ENCODE results near the gene SLC17A5. TPM values are rescaled to one million over a fixed set of nuclear protein-coding genes. Genes with fewer than 3 reads are reported as not detected.
A peak's percentile ranks its signal among the peaks of the same experiment; 100 is the strongest.
"Not testable (repeated sequence)": the region's sequence is repeated elsewhere in the genome, so short reads cannot be mapped to it uniquely, and the experiment has no call there.

Gene SLC17A5, protein sequence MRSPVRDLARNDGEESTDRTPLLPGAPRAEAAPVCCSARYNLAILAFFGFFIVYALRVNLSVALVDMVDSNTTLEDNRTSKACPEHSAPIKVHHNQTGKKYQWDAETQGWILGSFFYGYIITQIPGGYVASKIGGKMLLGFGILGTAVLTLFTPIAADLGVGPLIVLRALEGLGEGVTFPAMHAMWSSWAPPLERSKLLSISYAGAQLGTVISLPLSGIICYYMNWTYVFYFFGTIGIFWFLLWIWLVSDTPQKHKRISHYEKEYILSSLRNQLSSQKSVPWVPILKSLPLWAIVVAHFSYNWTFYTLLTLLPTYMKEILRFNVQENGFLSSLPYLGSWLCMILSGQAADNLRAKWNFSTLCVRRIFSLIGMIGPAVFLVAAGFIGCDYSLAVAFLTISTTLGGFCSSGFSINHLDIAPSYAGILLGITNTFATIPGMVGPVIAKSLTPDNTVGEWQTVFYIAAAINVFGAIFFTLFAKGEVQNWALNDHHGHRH
- polyA plus RNA-seq (ENCODE audit: insufficient read depth in 1 of 5, insufficient read length in 5 of 5, low replicate concordance in 1 of 5) = 10 to 100 TPM in 4 of 5 donors, 1 to 10 TPM in 1; 8.8 to 10.5 (median 10.1) TPM
- long read RNA-seq, donor 1, partial matches to known transcripts = 0 of 3 reads
- long read RNA-seq, donor 1, other reads (novel, unspliced or antisense) = 0 of 3 reads
- long read RNA-seq, donor 2 = 0 reads
- long read RNA-seq, donor 3, partial matches to known transcripts = 0 of 1 reads
- long read RNA-seq, donor 3, other reads (novel, unspliced or antisense) = 0 of 1 reads
- long read RNA-seq, donor 4 = 0 reads
- long read RNA-seq, donor 5, partial matches to known transcripts = 0 of 2 reads
- long read RNA-seq, donor 5, other reads (novel, unspliced or antisense) = 0 of 2 reads
- long read RNA-seq, donor 6, partial matches to known transcripts = 0 of 2 reads
- long read RNA-seq, donor 6, other reads (novel, unspliced or antisense) = 0 of 2 reads
- long read RNA-seq, donor 7, partial matches to known transcripts = 0 of 1 reads
- long read RNA-seq, donor 7, other reads (novel, unspliced or antisense) = 0 of 1 reads
- long read RNA-seq, donor 8, partial matches to known transcripts = 0 of 1 reads
- long read RNA-seq, donor 8, other reads (novel, unspliced or antisense) = 0 of 1 reads

DNA sequence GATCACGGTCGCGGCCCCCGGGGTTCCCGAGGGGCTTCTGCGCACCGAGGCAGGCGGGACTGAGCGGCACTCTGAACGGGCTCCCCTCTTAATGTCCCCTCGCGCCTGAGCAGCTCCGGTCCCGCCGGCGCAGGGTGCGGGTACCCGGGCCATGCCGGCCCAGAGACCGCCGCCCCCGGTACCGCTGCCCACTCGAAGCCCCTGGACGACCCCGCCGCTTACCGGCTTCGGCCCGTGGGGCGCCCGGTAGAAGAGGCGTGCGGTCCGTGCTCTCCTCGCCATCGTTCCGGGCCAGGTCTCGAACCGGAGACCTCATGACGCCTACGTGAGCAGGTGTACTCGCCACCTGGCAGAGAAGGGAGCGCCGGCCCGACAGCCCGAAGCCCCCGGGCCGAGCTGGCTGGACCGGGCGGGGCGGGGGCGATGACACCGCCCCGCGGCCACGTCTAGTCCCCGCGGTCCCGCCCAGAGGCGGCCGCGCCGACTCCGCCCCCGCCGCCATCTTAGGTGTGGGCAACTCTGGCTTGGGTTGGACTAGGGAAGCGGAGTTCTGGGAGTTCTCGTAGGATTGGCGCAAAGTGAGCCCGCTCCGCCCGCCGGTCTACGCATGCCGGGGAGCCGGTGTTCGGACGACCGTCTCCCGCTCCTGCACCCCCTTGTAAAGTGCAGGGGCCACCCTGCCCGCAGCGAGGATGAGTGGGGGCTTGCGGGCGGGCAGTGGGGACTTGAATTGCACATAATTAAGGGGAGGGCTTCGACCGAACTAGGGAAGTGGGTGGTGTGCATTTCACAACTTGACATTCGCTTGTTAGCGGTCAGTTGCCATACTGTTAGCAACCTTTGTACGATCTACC, at the start of gene SLC17A5:
Gene SLC17A5, minus strand, starts transcription at position 422 of the 854 bp plus-strand sequence. Its CDS starts 106 bp downstream, at position 316.
- peak; percentile 90 for DNase-seq

DNA sequence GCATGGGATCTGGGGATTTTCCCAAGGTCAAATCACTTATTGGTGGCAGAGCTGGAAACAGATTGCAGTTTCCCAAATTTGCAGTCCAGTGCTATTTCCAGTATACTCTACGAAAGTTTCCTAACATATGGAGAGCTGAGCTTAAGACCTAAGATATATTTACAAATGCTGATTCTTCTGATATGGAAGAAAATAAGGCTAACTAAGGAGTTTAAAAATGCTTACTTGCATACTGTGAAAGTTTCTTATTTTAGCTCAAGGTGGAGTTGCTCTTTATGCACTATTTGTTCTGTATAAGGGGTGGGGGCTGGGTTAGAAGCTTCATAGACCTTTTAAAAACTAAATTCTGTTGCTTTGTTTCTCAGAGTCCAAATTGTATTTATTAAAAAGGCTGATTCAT, 49.7 kb upstream of the SLC17A5 start:
- DNase-seq = no peak

- DNase-seq = no peak
Observed at GRCh38 chr6:73702444-73702843, 48.7 kb upstream of the SLC17A5 start.

DNA sequence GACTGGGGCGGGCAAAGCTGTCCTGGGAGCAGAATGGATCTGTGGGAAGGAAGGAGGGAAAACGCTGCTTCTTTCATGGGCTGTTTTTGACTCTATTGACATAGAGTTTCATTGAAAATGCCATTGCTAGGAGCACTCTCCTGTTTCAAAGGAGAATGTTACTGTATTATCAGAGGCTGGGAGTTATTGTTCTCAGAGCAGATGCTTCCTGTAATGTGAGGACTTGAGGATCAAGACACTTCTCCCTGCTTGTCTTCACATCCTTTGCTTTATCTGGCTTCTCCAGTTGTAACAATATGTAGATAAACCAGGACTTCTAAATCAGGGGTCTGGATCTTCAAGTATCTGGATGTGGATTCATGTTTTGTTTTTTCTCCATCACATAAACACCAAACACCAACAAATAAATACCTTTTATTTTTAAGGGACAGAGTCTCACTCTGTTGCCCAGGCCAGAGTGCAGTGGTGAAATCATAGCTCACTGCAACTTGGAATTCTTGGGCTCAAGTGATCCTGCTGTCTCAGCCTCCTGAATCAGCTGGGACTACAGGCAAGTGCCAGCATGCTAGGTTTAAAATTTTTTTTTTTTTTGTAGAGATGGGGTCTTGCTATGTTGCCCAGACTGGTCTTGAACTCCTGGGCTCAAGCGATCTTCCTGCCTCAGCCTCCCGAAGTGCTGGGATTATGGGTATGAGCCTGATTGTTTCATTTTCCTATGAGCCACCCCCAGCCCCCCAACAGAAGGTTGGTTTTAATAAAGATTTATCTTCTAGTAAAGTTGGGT, 46.1 kb upstream of the SLC17A5 start:
- no peak for DNase-seq

DNA sequence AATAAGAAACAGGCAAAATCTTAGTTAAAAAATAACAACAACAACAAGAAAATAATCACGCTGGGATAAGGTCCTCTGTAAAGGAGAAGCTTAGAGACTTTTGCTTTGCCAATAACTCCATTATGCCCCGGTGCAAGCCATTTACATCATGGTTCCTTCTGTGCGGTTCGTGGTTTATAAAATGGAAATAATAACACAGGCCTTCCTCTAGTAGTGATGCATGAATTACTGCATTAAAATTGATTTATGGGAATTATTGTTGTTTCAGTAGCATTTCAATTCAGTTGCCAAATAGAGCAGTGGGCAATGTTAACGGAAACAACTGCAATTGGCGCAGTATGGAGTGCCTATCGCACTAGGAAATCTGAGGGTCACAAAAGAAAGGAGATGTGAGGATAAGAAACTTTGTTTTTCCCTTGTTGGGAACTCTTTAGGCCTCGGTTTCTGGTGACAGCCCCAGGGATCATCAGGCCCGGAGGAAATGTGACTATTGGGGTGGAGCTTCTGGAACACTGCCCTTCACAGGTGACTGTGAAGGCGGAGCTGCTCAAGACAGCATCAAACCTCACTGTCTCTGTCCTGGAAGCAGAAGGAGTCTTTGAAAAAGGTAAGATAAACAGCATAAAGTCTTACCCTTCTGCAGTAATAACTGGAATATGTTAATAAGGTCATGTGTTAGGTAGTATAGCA, 43.3 kb upstream of the SLC17A5 start:
- no peak for DNase-seq

DNA sequence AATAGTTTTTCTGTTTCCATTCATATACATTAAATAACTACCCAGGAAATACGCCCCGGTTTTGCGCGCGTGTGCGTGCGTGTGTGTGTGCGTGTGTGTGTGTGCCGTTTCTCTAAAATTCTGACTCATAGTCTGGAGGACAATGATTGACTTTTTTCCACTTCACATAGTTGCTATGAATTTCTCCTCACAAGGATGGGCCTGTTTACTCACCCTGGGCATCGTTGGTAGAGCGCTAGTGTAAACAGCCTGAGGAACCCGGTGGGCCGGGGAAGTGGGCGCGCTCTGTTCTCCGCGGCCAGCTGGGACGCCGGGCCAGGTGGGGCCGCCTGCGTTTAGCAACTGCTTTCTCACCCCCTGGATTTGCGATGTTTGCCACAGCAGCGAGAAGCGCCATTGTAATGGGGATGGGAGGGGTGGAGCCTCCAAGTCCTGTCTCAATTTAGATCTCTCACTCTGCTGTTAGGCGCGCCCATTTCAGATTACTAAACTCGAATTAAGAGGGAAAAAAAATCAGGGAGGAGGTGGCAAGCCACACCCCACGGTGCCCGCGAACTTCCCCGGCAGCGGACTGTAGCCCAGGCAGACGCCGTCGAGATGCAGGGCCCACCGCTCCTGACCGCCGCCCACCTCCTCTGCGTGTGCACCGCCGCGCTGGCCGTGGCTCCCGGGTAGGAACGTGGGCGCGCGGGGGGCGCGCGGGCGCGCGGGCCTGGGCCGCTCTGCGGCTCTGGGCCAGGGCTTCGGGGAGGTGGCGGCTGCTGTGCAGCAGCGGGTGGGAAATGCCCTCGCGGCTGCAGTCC, 42.0 kb upstream of the SLC17A5 start, which contains the start of gene CD109:
Gene CD109, plus strand, starts transcription at position 585 of the 803 bp plus-strand sequence. Its CDS starts 13 bp downstream, at position 598.
- peak; percentile 64 to 68 for DNase-seq

GRCh38 chr6:73694711-73695411, 41.1 kb upstream of the SLC17A5 start:
- no peak for DNase-seq

GRCh38 chr6:73691512-73691911, 37.7 kb upstream of the SLC17A5 start:
- no peak for DNase-seq

DNA sequence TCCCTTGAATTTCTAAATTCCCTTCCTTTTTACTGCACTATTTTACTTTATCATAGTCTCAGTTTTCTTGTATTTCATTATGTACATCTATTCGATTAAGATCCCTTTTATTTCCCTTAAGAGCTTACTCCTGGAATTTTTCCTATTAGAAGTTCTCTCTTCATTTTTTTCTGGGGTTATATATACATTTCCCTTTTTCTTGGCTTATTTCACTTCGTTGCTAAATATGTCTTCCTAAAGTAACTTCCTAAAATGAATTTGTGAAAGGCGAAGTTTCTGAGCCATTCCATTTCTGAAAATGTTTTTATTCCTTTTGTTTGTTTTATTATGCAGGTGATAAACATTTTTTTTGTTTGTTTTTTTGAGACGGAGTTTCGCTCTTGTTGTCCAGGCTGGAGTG, 36.3 kb upstream of the SLC17A5 start:
- no peak for DNase-seq

DNA sequence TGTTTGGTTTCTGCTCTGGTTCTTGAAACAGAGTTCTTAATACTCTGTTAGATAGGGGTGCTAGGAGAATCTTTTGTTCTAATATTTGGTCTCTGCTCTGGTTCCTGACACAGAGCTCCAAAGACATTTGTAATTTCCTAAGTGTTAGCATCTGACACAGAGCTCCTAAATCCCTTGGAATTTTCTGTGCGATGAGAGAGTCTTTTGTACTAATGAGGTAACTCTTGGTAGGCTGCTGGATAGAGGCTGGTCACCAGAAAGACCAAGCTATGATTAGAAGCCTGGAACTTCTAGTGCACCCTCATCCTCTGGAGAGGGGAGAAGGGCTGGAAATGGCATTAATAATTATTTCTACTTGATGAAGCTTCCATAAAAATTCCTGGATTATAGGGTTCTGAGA, 34.6 kb upstream of the SLC17A5 start:
- no peak for DNase-seq

- DNase-seq = not testable (repeated sequence)
Observed at GRCh38 chr6:73683574-73683973, 29.8 kb upstream of the SLC17A5 start.

DNA sequence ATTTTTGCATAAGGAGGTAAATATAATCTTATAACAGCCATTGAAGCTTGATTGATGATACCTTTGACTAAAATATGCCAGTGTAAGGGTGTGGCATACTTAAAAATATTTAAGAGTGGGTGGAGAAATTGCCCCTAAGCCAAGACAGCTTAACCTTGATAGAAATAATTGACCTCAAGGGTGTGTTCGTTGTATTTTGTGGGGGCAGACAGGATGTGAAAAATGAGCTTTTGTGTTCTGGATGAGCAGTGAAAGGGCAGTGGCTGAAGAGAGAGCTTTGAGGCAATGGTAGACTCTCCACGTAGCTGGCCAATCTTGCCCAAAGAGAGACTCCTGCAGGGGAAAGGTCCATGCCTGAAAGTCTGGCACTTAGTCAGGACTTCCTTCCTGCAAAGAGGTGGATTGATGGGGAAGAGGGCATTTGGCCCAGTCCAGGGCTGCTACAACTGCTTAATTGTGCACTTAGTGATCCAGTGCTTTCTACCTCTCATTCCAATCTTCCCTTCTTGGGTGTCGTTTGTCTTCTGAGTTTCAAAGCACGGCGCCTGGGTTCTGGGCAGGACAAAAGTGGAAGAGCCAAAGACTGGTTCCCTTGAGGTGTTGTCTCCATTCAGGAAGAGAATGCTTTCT, 26.6 kb upstream of the SLC17A5 start:
- DNase-seq = no peak

- not testable (repeated sequence) for DNase-seq
Observed at GRCh38 chr6:73679846-73680245, 26.1 kb upstream of the SLC17A5 start.

- no peak for DNase-seq
Observed at GRCh38 chr6:73679009-73679408, 25.2 kb upstream of the SLC17A5 start.

- peak; percentile 51 to 60 for DNase-seq
Observed at GRCh38 chr6:73675466-73676098, 21.8 kb upstream of the SLC17A5 start.

GRCh38 chr6:73671911-73672685, 18.3 kb upstream of the SLC17A5 start:
- DNase-seq = no peak
